ENCODE results near the gene FLT3.
"Not testable (repeated sequence)": the region's sequence is repeated elsewhere in the genome, so short reads cannot be mapped to it uniquely, and the experiment has no call there.

FLT3 gene

DNA sequence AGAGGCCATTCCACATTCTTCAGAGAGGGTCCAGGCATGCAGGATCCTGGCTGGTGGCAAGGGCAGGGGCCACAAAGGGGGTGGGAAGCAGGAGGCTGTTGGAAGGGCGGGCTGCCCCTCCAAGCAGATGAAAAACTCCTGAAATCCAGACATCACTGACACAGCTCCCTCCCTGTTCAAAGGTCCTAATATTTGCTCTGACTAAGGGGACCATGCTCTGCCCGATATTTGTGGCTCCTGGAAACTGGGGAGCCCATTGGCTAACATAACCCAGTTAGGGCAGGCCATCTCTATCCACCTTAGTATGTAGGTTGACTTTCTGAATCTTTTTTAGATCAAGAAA, 127.9 kb downstream of the FLT3 start:
- no peak for DNase-seq

- DNase-seq, result no peak
These were observed 128.4 kb downstream of the FLT3 start for GRCh38 chr13:27971776-27972477.

- DNase-seq, result no peak
These were observed 129.1 kb downstream of the FLT3 start for GRCh38 chr13:27971236-27971645.

- no peak for DNase-seq
These were observed 129.8 kb downstream of the FLT3 start for GRCh38 chr13:27970382-27971235.

DNA sequence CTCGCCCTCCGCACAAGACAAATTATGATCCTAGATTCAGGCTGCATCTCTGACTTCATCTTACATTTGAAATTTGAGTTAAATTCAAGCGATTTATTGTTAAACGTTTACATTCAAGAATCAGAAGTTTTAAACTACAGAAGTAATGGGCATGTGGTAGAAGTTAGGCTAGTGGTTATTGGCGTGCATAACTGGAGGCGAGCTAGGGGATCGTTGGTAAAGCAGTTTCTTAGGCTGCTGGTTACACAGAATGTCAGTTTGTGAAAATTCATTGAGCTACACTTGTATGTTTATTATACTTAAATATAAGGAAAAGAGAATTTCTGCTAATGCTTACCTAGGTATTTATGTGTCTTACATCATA, 130.5 kb downstream of the FLT3 start:
- DNase-seq, result no peak

GRCh38 chr13:27969082-27969865, 131.1 kb downstream of the FLT3 start, which contains the start of gene CDX2:
CDX2 (minus strand) TSS chr13:27969315; CDS start chr13:27969006, 309 bp downstream.
- no peak for DNase-seq

GRCh38 chr13:27968316-27969081, 131.9 kb downstream of the FLT3 start:
- DNase-seq, result no peak

GRCh38 chr13:27967736-27968315, 132.6 kb downstream of the FLT3 start:
- DNase-seq, result no peak

DNA sequence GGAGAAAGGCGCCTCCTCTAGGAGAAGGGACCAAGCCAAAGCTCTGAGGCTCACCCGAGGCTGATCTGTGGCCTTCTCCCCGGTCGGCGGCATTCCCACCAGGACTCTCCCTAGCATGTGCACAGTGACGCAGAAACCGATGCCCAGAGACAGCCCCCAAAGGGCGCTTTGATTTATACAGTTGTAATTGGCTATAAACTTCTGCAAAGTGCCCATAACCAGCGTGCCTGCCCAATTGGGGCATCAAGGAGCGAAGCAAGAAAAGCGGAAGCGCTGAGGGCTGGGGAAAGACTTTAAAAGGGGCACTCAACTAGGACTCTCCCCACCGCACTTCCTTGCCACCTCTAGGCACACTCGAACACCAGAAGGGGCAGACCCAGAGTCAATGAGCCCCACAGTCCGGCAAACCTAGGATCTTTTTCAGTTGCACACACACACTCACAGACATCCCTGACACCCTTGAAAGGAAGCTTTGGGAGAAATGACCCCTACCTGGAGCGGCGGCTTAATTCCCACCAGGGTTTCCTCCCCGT, 133.1 kb downstream of the FLT3 start:
- no peak for DNase-seq

- DNase-seq, result no peak
These were observed 133.7 kb downstream of the FLT3 start for GRCh38 chr13:27966641-27967202.

- DNase-seq, result no peak
These were observed 134.4 kb downstream of the FLT3 start for GRCh38 chr13:27965740-27966640.

DNA sequence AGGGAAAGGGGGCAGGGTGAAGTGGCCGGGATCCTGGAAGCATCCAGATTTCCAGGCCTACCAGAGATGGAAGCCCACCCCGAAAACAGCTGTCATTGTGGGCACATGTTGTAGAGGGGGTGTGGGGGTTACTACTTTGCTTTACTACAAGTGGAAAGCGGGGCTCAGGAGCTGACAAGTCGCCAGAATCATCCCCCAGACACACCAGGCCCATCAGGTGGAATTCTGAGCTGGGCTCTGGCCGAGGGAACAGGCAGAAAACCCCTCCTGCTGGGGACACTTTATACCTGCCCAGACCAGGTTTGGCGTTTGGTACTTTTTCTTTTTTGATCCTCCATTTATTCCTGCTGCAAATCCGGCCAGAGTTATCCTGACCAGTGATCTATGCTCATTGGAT, 135.0 kb downstream of the FLT3 start:
- DNase-seq, result no peak

GRCh38 chr13:27964741-27965323, 135.5 kb downstream of the FLT3 start:
- no peak for DNase-seq

- DNase-seq, result not testable (repeated sequence)
These were observed 136.2 kb downstream of the FLT3 start for GRCh38 chr13:27964206-27964605.

DNA sequence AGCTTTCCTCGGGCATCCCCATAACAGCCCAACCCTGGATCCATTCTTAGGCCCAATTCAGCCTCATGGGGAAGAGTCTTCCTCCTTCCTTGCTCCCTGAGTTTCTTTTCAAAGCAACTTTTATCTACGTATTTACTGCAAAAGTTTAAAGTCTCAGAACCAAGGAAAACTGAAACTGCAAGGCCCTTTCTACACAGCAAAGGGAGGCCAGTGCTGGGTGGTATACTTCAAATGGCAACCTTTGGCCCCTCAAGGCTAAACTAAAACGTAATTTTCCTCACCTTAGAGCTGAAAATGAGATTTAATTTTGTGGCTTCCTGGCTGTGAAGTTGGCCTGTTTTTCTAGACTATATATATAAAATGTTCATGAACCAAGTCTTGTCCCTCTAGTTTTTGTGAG, 136.9 kb downstream of the FLT3 start:
- no peak for DNase-seq

GRCh38 chr13:27962982-27963381, 137.4 kb downstream of the FLT3 start:
- DNase-seq, result no peak

DNA sequence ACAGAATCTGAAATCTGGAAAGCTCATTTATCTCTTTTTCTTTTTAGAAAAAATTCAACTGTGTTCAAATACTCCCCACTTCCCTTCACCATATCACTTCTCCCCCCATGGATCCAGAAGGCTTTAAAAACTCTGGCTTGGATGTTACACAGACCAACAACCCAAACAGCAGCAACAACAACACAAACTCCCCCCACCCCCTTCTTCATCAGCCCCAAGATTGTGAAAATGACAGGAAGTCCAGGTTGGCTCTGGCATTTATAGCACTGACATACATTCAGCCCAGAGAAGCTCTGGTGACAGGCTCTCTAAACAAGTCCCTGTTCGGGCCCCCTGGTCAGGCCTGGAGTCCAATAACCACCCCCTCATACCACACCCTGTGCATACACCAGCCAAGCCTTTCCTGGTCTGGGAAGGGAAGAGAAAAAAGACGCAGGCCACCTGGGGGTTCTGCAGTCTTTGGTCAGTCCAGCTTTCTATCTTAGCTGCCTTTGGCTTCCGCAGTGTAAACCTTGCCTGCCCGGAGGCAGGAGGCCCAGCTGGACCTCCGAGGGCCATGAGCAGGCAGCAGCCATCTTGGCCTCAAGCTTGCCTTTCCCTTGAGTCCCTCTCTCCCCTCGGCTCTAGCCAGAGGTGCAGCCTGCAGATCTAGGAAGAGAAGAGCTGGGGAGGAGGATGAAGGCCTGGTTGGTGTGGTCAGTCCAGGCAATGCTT, 138.1 kb downstream of the FLT3 start:
- no peak for DNase-seq
